ENCODE measurements around the gene NT5DC4. TPM values are rescaled to one million over a fixed set of nuclear protein-coding genes. Genes with fewer than 3 reads are reported as not detected.

Gene NT5DC4
- total RNA-seq, 4 donors from 2014 or later = not detected

DNA sequence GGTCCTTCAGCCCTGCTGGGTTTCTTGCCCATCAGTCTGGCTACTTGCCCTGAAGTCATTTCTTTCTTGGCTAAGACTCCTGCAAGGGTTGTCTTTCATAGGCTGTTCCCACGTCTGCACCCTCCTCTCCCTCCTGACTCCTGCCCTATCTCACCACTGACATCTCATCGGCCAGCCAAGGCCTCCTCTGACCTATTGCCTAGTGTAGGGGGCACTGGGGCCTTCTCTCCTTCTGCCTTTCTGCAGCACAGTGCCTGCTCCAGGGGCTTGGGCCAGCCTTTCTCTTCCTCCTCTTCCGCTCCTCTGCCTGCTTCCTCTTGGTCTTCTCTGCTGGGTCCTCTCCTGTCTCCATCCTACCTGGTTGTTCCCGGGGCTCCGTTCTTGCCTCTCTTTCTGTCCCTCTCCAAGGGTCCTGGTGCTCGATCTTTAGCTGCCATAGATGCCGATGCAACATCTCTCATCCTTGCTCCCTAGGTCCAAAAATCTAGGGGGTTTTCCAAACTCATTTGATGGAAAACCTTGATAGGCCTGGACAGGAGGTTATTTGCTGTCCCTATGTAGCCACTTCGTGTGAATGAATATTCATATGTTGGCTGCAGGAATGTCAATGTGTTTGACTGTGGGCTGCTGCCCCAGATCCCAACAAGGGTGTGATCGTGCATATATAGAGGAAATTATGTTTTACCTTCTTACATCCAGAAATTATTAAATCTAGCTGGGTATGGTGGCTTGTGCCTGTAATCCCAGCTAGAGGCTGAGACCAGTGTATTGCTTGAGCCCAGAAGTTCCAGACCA, 9.7 kb upstream of the NT5DC4 start:
- Histone ChIP-seq H3K9me3 (no peaks in the 10 kb centered on the region), H3K4me1 (no peaks in the 10 kb centered on the region), H3K27ac (replicated peaks in 1 of 4) (no peak overlapping the region), H3K27me3 (peaks cover 0 to 8% (median 0%) of the 10 kb centered on the region in 4 donors), H3K4me3 (no peak overlapping the region), H3K36me3 (no peaks in the 10 kb centered on the region)
- TF ChIP-seq EP300 (IDR thresholded peaks at IDR 0.05) (no peak), POLR2A (IDR thresholded peaks at IDR 0.05; ENCODE audit: low read depth) (no peak), POLR2AphosphoS5 (IDR thresholded peaks at IDR 0.05) (no peak)
- TF ChIP-seq, protein P1, sequence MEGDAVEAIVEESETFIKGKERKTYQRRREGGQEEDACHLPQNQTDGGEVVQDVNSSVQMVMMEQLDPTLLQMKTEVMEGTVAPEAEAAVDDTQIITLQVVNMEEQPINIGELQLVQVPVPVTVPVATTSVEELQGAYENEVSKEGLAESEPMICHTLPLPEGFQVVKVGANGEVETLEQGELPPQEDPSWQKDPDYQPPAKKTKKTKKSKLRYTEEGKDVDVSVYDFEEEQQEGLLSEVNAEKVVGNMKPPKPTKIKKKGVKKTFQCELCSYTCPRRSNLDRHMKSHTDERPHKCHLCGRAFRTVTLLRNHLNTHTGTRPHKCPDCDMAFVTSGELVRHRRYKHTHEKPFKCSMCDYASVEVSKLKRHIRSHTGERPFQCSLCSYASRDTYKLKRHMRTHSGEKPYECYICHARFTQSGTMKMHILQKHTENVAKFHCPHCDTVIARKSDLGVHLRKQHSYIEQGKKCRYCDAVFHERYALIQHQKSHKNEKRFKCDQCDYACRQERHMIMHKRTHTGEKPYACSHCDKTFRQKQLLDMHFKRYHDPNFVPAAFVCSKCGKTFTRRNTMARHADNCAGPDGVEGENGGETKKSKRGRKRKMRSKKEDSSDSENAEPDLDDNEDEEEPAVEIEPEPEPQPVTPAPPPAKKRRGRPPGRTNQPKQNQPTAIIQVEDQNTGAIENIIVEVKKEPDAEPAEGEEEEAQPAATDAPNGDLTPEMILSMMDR (IDR thresholded peaks at IDR 0.05) = no peak
- no peak for DNase-seq (ENCODE audit: extremely low spot score)
- WGBS = 89% methylated on average over 9 of the region's 9 CpGs
- intact Hi-C loops (cut with DNase I) = no loop called here

GRCh38 chr2:112712465-112712864, 8.4 kb upstream of the NT5DC4 start:
- peaks cover 0 to 8% (median 0%) of the 10 kb centered on the region in 4 donors for H3K27me3 ChIP-seq
- intact Hi-C loops (cut with DNase I) = no loop called here
- WGBS = 84% methylated on average over 3 of the region's 3 CpGs
- no peak overlapping the region for H3K27ac ChIP-seq (replicated peaks in 1 of 4)
- no peaks in the 10 kb centered on the region for H3K4me1 ChIP-seq
- H3K9me3 ChIP-seq = no peaks in the 10 kb centered on the region
- H3K36me3 ChIP-seq = no peaks in the 10 kb centered on the region
- no peak for DNase-seq (ENCODE audit: extremely low spot score)
- TF ChIP-seq EP300 (IDR thresholded peaks at IDR 0.05) (no peak), POLR2AphosphoS5 (IDR thresholded peaks at IDR 0.05) (no peak), POLR2A (IDR thresholded peaks at IDR 0.05; ENCODE audit: low read depth) (no peak)
- TF ChIP-seq, protein P1 (IDR thresholded peaks at IDR 0.05) = no peak
- no peak overlapping the region for H3K4me3 ChIP-seq

- 70% methylated on average over 14 of the region's 17 CpGs for WGBS
- Histone ChIP-seq H3K4me1 (no peaks in the 10 kb centered on the region), H3K27me3 (peaks cover 0 to 8% (median 0%) of the 10 kb centered on the region in 4 donors), H3K36me3 (no peaks in the 10 kb centered on the region), H3K27ac (replicated peaks in 1 of 4) (no peak overlapping the region), H3K9me3 (no peaks in the 10 kb centered on the region), H3K4me3 (no peak overlapping the region)
- TF ChIP-seq POLR2AphosphoS5 (IDR thresholded peaks at IDR 0.05) = no peak
- TF ChIP-seq, protein P1 (IDR thresholded peaks at IDR 0.05) = no peak
- intact Hi-C loops (cut with DNase I) = no loop called here
- no peak for DNase-seq (ENCODE audit: extremely low spot score)
These were observed 7.8 kb upstream of the NT5DC4 start for GRCh38 chr2:112712903-112713584.

DNA sequence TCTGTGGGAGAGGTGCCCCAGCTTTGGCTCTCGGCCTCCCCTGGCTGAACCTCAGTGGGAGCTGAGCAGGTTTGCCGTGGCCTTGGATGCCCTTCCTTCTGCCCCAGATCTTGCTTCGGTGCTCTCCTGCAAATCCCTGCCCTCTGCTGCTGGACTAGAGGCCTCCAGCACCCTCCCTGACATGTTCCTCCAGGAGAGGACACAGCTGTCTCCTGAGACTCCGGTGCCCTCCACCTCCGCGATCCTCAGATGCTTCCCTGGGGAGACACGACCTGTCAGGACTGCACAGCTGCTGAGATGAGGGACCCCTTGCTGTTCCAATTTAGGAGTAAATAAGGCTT, 7.3 kb upstream of the NT5DC4 start:
- H3K4me3 ChIP-seq = no peak overlapping the region
- no peaks in the 10 kb centered on the region for H3K9me3 ChIP-seq
- H3K4me1 ChIP-seq = no peaks in the 10 kb centered on the region
- peaks cover 0 to 8% (median 0%) of the 10 kb centered on the region in 4 donors for H3K27me3 ChIP-seq
- H3K27ac ChIP-seq (replicated peaks in 1 of 4) = no peak overlapping the region
- 58% methylated on average over 5 of the region's 7 CpGs for whole genome bisulfite sequencing
- no peak for DNase-seq (ENCODE audit: extremely low spot score)
- TF ChIP-seq EP300 (IDR thresholded peaks at IDR 0.05) (no peak), POLR2A (IDR thresholded peaks at IDR 0.05; ENCODE audit: low read depth) (no peak), POLR2AphosphoS5 (IDR thresholded peaks at IDR 0.05) (no peak)
- TF ChIP-seq, protein P1 (IDR thresholded peaks at IDR 0.05) = no peak
- intact Hi-C loops (cut with DNase I) = no loop called here
- no peaks in the 10 kb centered on the region for H3K36me3 ChIP-seq
